Glomerular visceral epithelial cell (primary cell): ENCODE results near the gene SCAMP5.

Experiments
- DNase-seq: peaks from one replicate; pipeline ENCODE4 v3.0.0-alpha.2; 2016; ENCODE audit errors: extremely low spot score

The SCAMP5 gene

GRCh38 chr15:75045332-75046015, 50.1 kb downstream of the SCAMP5 start:
- DNase-seq, result no peak

GRCh38 chr15:75048394-75048793, 53.0 kb downstream of the SCAMP5 start:
- no peak for DNase-seq

- DNase-seq, result peak; percentile 80
These were observed 54.0 kb downstream of the SCAMP5 start for GRCh38 chr15:75049392-75049791.

- no peak for DNase-seq
These were observed 54.9 kb downstream of the SCAMP5 start for GRCh38 chr15:75050283-75050682.

- no peak for DNase-seq
These were observed 55.8 kb downstream of the SCAMP5 start for GRCh38 chr15:75051191-75051608.

GRCh38 chr15:75051711-75052110, 56.3 kb downstream of the SCAMP5 start:
- no peak for DNase-seq

- DNase-seq, result no peak
These were observed 57.8 kb downstream of the SCAMP5 start for GRCh38 chr15:75052972-75053747.

- DNase-seq, result no peak
These were observed 58.4 kb downstream of the SCAMP5 start for GRCh38 chr15:75053748-75054125.

GRCh38 chr15:75054172-75054897, 59.0 kb downstream of the SCAMP5 start:
- no peak for DNase-seq

GRCh38 chr15:75056036-75056435, 60.7 kb downstream of the SCAMP5 start:
- no peak for DNase-seq

GRCh38 chr15:75058127-75058905, 63.0 kb downstream of the SCAMP5 start:
- DNase-seq, result no peak

- no peak for DNase-seq
These were observed 64.2 kb downstream of the SCAMP5 start for GRCh38 chr15:75059607-75060006.

- DNase-seq, result peak; percentile 73
These were observed 65.9 kb downstream of the SCAMP5 start for GRCh38 chr15:75061272-75061671.

GRCh38 chr15:75062706-75063105, 67.3 kb downstream of the SCAMP5 start:
- DNase-seq, result no peak

GRCh38 chr15:75063338-75063737, 68.0 kb downstream of the SCAMP5 start:
- DNase-seq, result no peak

GRCh38 chr15:75063889-75064288, 68.5 kb downstream of the SCAMP5 start:
- DNase-seq, result no peak

GRCh38 chr15:75064846-75065245, 69.5 kb downstream of the SCAMP5 start:
- DNase-seq, result no peak

- DNase-seq, result peak; percentile 41
These were observed 70.1 kb downstream of the SCAMP5 start for GRCh38 chr15:75065467-75065850.

GRCh38 chr15:75065851-75066509, 70.6 kb downstream of the SCAMP5 start:
- DNase-seq, result peak; percentile 58

- DNase-seq, result peak; percentile 83
These were observed 71.9 kb downstream of the SCAMP5 start for GRCh38 chr15:75067123-75067830.

GRCh38 chr15:75068748-75069147, 73.4 kb downstream of the SCAMP5 start:
- DNase-seq, result no peak
